Prostate gland (tissue), 2 donors: ENCODE results near the gene RUBCN.

Source experiments
- CTCF ChIP-seq, 4 experiments: fragments of 200-600 bp in 2 of 4; fragments of 450-650 bp in 2 of 4; sonication (generic) in 2 of 4; IDR thresholded peaks; 1 replicate in 3 of 4; 2 replicates in 1 of 4; pipeline ENCODE4 v1.5.1; 2016 to 2019; ENCODE audit warnings: antibody characterized with exemption in 4 of 4, mild to moderate bottlenecking in 2 of 4, moderate library complexity in 2 of 4
- POLR2A ChIP-seq: fragments of 450-650 bp; IDR thresholded peaks from one replicate; pipeline ENCODE4 v1.6.1; 2016; ENCODE audit warnings: antibody characterized with exemption, mild to moderate bottlenecking
- POLR2AphosphoS5 ChIP-seq: sonication (generic); formaldehyde crosslinking; IDR thresholded peaks from one replicate; pipeline ENCODE4 v1.6.1; 2017; ENCODE audit warnings: antibody characterized with exemption

- TF ChIP-seq CTCF (IDR thresholded peaks at IDR 0.05), result no peak
- no peak for TF ChIP-seq POLR2AphosphoS5
- no peak for TF ChIP-seq POLR2A
Measured at GRCh38 chr3:197709135-197709534, 27.6 kb downstream of the RUBCN start.
